Amniotic stem cell (primary cell): ENCODE results near the gene ISM1.

Experiments used
- DNase-seq: peaks from one replicate; lab custom pipeline; 2025; lab: John Stamatoyannopoulos, UW

ISM1 gene

GRCh38 chr20:13348311-13349234 lies 127.5 kb downstream of the ISM1 start:
- no peak for DNase-seq

DNA sequence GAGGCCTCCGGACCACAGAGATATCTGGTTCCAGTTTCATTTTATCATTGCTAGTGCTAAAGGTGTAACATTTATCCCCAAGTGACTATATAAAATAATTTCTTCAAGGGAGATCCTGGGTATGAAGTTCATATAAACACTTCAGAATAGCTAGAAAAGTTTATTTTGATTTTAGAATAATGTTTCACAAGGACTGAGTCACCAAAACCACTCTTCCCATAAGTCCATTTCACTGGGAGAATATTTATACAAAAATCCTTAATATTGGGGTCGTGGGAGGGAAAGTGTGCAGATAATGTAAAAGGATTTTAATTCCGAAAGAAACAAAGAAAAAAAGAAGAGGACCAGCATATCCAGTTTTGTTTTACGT lies 128.1 kb downstream of the ISM1 start:
- DNase-seq = no peak
